Neuronal stem cell (in vitro differentiated cells): Measurements from ENCODE around the gene ANKRD60.

Experiments
- DNase-seq: peaks from one replicate; pipeline ENCODE4 v3.0.0-alpha.2; 2013; ENCODE audit warnings: low spot score
- H2AFZ ChIP-seq: one replicate; pipeline ENCODE4 v1.6.1; 2013; ENCODE audit warnings: mild to moderate bottlenecking, low read length, inconsistent platforms
- H2AK5ac ChIP-seq: 2 replicates; pipeline ENCODE4 v1.6.1; 2013; ENCODE audit warnings: low read depth, mild to moderate bottlenecking, inconsistent platforms, low read length, moderate library complexity, mixed read lengths
- H2BK120ac ChIP-seq: 2 replicates; pipeline ENCODE4 v1.6.1; 2013; ENCODE audit warnings: low read depth, mild to moderate bottlenecking, inconsistent platforms, low read length, moderate library complexity, mixed read lengths
- H2BK12ac ChIP-seq: one replicate; pipeline ENCODE4 v1.6.1; 2013; ENCODE audit warnings: low read length, inconsistent platforms
- H2BK15ac ChIP-seq: 2 replicates; pipeline ENCODE4 v1.6.1; 2013; ENCODE audit warnings: mild to moderate bottlenecking, low read length, inconsistent platforms, mixed read lengths
- H2BK5ac ChIP-seq: one replicate; pipeline ENCODE4 v1.6.1; 2013; ENCODE audit warnings: inconsistent platforms, mild to moderate bottlenecking, low read length, moderate library complexity
- H3K14ac ChIP-seq: one replicate; pipeline ENCODE4 v1.6.1; 2013; ENCODE audit warnings: low read length, inconsistent platforms
- H3K18ac ChIP-seq: 2 replicates; pipeline ENCODE4 v1.6.1; 2013; ENCODE audit warnings: low read length, inconsistent platforms
- H3K23ac ChIP-seq: 2 replicates; pipeline ENCODE4 v1.6.1; 2013; ENCODE audit warnings: low read depth, mild to moderate bottlenecking, mixed read lengths, low read length, inconsistent platforms; ENCODE audit not compliant: poor library complexity
- H3K27ac ChIP-seq: replicated peaks from 3 replicates; pipeline ENCODE4 v1.5.1; 2013; ENCODE audit warnings: low read length, inconsistent platforms
- H3K27me3 ChIP-seq, 3 experiments: 2 replicates each; pipeline ENCODE4 v1.6.1; 2013; ENCODE audit warnings: low read length in 3 of 3, mild to moderate bottlenecking in 2 of 3, inconsistent platforms in 1 of 3, low read depth in 1 of 3, mixed read lengths in 1 of 3, moderate library complexity in 1 of 3; ENCODE audit not compliant: control insufficient read depth in 3 of 3, insufficient read depth in 3 of 3
- H3K36me3 ChIP-seq, 2 donors: replicated peaks in 1 of 2; 2 replicates each; pipeline ENCODE4 v1.6.1; 2013; ENCODE audit warnings: low read length in 2 of 2; ENCODE audit not compliant: control insufficient read depth in 2 of 2, insufficient read depth in 2 of 2
- H3K4ac ChIP-seq: 2 replicates; pipeline ENCODE4 v1.6.1; 2013; ENCODE audit warnings: inconsistent platforms, mild to moderate bottlenecking, low read length, moderate library complexity
- H3K4me1 ChIP-seq, 2 donors: 1 replicate in 1 of 2; 2 replicates in 1 of 2; pipeline ENCODE4 v1.6.1; 2013; ENCODE audit warnings: low read length in 2 of 2, low read depth in 1 of 2; ENCODE audit not compliant: control insufficient read depth in 2 of 2, insufficient read depth in 1 of 2
- H3K4me2 ChIP-seq: one replicate; pipeline ENCODE4 v1.6.1; 2013; ENCODE audit warnings: mild to moderate bottlenecking, low read length, inconsistent platforms; ENCODE audit not compliant: insufficient read depth, poor library complexity, severe bottlenecking
- H3K4me3 ChIP-seq, 2 donors: 2 replicates each; pipeline ENCODE4 v1.5.1; 2013; ENCODE audit warnings: low read length in 2 of 2, mild to moderate bottlenecking in 2 of 2, inconsistent platforms in 1 of 2, moderate library complexity in 1 of 2
- H3K79me1 ChIP-seq: one replicate; pipeline ENCODE4 v1.6.1; 2013; ENCODE audit warnings: low read depth, mild to moderate bottlenecking, inconsistent platforms, low read length, moderate library complexity
- H3K9ac ChIP-seq: one replicate; pipeline ENCODE4 v1.6.1; 2013; ENCODE audit warnings: mild to moderate bottlenecking, low read depth, low read length, inconsistent platforms; ENCODE audit not compliant: poor library complexity
- H3K9me3 ChIP-seq, 2 donors: replicated peaks in 1 of 2; 2 replicates each; pipeline versions ENCODE3 to v1.6.1; 2013; ENCODE audit warnings: low read length in 2 of 2, mild to moderate bottlenecking in 2 of 2, inconsistent platforms in 1 of 2, low read depth in 1 of 2, mixed read lengths in 1 of 2, moderate library complexity in 1 of 2; ENCODE audit not compliant: control insufficient read depth in 2 of 2, insufficient read depth in 1 of 2
- H4K8ac ChIP-seq: one replicate; pipeline ENCODE4 v1.6.1; 2013; ENCODE audit warnings: low read depth, mild to moderate bottlenecking, inconsistent platforms, low read length, moderate library complexity
- H4K91ac ChIP-seq: one replicate; pipeline ENCODE4 v1.6.1; 2013; ENCODE audit warnings: low read length, low read depth, mild to moderate bottlenecking, inconsistent platforms; ENCODE audit not compliant: poor library complexity
- WGBS, 2 donors: extraction: QIAGEN DNeasy Blood & Tissue Kit; methylation state at CpG; one replicate each; pipeline ENCODE4 v1.1.7; 2013; ENCODE audit warnings: missing lambda C conversion rate in 2 of 2, mixed read lengths in 1 of 2; ENCODE audit not compliant: insufficient read length in 2 of 2, insufficient replicate concordance in 1 of 2; ENCODE audit errors: extremely low coverage in 2 of 2; 5-methylcytosine and 5-hydroxymethylcytosine counted together

Gene ANKRD60

GRCh38 chr20:58236612-58237317 is 8.3 kb upstream of the ANKRD60 start:
- Histone ChIP-seq H2AFZ (peak overlapping the region; percentile 77), H3K4me1 (peaks cover 0 to 3% of the 10 kb centered on the region in 2 donors), H3K14ac (no peak overlapping the region), H3K36me3 (peaks cover 0 to 2% of the 10 kb centered on the region in 2 donors), H3K9ac (no peak overlapping the region), H3K4me3 (peak overlapping the region in 1 of 2 donors; percentile 42), H3K4me2 (peak overlapping the region; percentile 66), H4K91ac (no peak overlapping the region), H3K9me3 (no peaks in the 10 kb centered on the region), H3K4ac (no peak overlapping the region), H3K27ac (no peak overlapping the region), H3K27me3 (peaks cover 0 to 17% (median 3%) of the 10 kb centered on the region in 3 experiments), H3K79me1 (no peaks in the 10 kb centered on the region), H2BK5ac (no peak overlapping the region), H4K8ac (no peak overlapping the region), H2BK12ac (no peak overlapping the region), H2BK120ac (no peak overlapping the region), H3K23ac (no peak overlapping the region), H3K18ac (no peak overlapping the region), H2AK5ac (no peak overlapping the region), H2BK15ac (no peak overlapping the region)
- peak; percentile 61 for DNase-seq
- WGBS, 2 donors, result no CpG with 5 or more reads among the region's 43 CpGs

- no peak overlapping the region for H2BK120ac ChIP-seq
- no peak overlapping the region for H3K23ac ChIP-seq
- no peak overlapping the region for H3K4ac ChIP-seq
- H3K9ac ChIP-seq, result no peak overlapping the region
- H2BK15ac ChIP-seq, result no peak overlapping the region
- H2AFZ ChIP-seq, result no peak overlapping the region
- no peaks in the 10 kb centered on the region for H3K79me1 ChIP-seq
- no peak overlapping the region for H2BK5ac ChIP-seq
- WGBS, 2 donors, result no CpG with 5 or more reads among the region's 5 CpGs
- H2AK5ac ChIP-seq, result no peak overlapping the region
- H3K27ac ChIP-seq, result no peak overlapping the region
- peaks cover 0 to 3% of the 10 kb centered on the region in 2 donors for H3K4me1 ChIP-seq
- no peak overlapping the region for H3K4me3 ChIP-seq
- H3K36me3 ChIP-seq, result no peaks in the 10 kb centered on the region
- no peak overlapping the region for H4K91ac ChIP-seq
- H2BK12ac ChIP-seq, result no peak overlapping the region
- H3K18ac ChIP-seq, result no peak overlapping the region
- no peak overlapping the region for H3K4me2 ChIP-seq
- DNase-seq, result no peak
- no peaks in the 10 kb centered on the region for H3K9me3 ChIP-seq
- no peak overlapping the region for H4K8ac ChIP-seq
- peaks cover 0 to 32% (median 3%) of the 10 kb centered on the region in 3 experiments for H3K27me3 ChIP-seq
- no peak overlapping the region for H3K14ac ChIP-seq
These were observed 6.6 kb upstream of the ANKRD60 start for GRCh38 chr20:58235010-58235409.

GRCh38 chr20:58233881-58234528 is 5.6 kb upstream of the ANKRD60 start:
- no peak overlapping the region for H3K18ac ChIP-seq
- H3K4ac ChIP-seq, result no peak overlapping the region
- no peak overlapping the region for H3K4me2 ChIP-seq
- H2AK5ac ChIP-seq, result no peak overlapping the region
- no peak overlapping the region for H4K8ac ChIP-seq
- H3K27me3 ChIP-seq, result peaks cover 0 to 42% (median 9%) of the 10 kb centered on the region in 3 experiments
- H4K91ac ChIP-seq, result no peak overlapping the region
- H3K14ac ChIP-seq, result no peak overlapping the region
- H3K79me1 ChIP-seq, result no peaks in the 10 kb centered on the region
- H3K27ac ChIP-seq, result no peak overlapping the region
- no peak overlapping the region for H2BK12ac ChIP-seq
- H2AFZ ChIP-seq, result no peak overlapping the region
- H3K4me3 ChIP-seq, result no peak overlapping the region
- no CpG with 5 or more reads among the region's 8 CpGs for WGBS, 2 donors
- no peaks in the 10 kb centered on the region for H3K36me3 ChIP-seq
- peaks cover 5% of the 10 kb centered on the region in 2 donors for H3K4me1 ChIP-seq
- H2BK15ac ChIP-seq, result no peak overlapping the region
- no peak overlapping the region for H3K23ac ChIP-seq
- no peaks in the 10 kb centered on the region for H3K9me3 ChIP-seq
- H3K9ac ChIP-seq, result no peak overlapping the region
- DNase-seq, result no peak
- no peak overlapping the region for H2BK5ac ChIP-seq
- H2BK120ac ChIP-seq, result no peak overlapping the region

GRCh38 chr20:58233393-58233792 is 4.9 kb upstream of the ANKRD60 start:
- Histone ChIP-seq H3K27ac (no peak overlapping the region), H2BK15ac (no peak overlapping the region), H3K36me3 (no peaks in the 10 kb centered on the region), H2BK5ac (no peak overlapping the region), H3K4me2 (no peak overlapping the region), H3K9me3 (no peaks in the 10 kb centered on the region), H4K91ac (no peak overlapping the region), H3K9ac (no peak overlapping the region), H3K27me3 (peaks cover 0 to 47% (median 14%) of the 10 kb centered on the region in 3 experiments), H2BK12ac (no peak overlapping the region), H3K4me3 (no peak overlapping the region), H3K4ac (no peak overlapping the region), H3K4me1 (peaks cover 7 to 9% of the 10 kb centered on the region in 2 donors), H3K14ac (no peak overlapping the region), H3K23ac (no peak overlapping the region), H2BK120ac (no peak overlapping the region), H2AK5ac (no peak overlapping the region), H4K8ac (no peak overlapping the region), H3K18ac (peak overlapping the region; percentile 6), H2AFZ (no peak overlapping the region), H3K79me1 (no peaks in the 10 kb centered on the region)
- no CpG with 5 or more reads among the region's 8 CpGs for WGBS, 2 donors
- DNase-seq, result no peak
